Uterus (tissue), 2 donors: Measurements from ENCODE around the gene PCDHB14.
"Not testable (repeated sequence)": the region's sequence is repeated elsewhere in the genome, so short reads cannot be mapped to it uniquely, and the experiment has no call there.

Experiments
- CTCF ChIP-seq, 4 experiments: fragments of 200-600 bp in 2 of 4; fragments of 450-650 bp in 2 of 4; sonication (generic) in 2 of 4; IDR thresholded peaks; one replicate each; pipeline ENCODE4 v1.5.1; 2016 to 2019; ENCODE audit warnings: antibody characterized with exemption in 4 of 4, mild to moderate bottlenecking in 2 of 4, moderate library complexity in 1 of 4
- POLR2A ChIP-seq, 2 donors: fragments of 450-650 bp; IDR thresholded peaks; one replicate each; pipeline ENCODE4 v1.6.1; 2016; ENCODE audit warnings: antibody characterized with exemption in 2 of 2, mild to moderate bottlenecking in 1 of 2, moderate library complexity in 1 of 2

GRCh38 chr5:141179371-141179770, 43.8 kb upstream of the PCDHB14 start:
- TF ChIP-seq CTCF, POLR2A (IDR thresholded peaks at IDR 0.05): not testable (repeated sequence)
